GM19099 (cell line): ENCODE measurements around the gene KRT7.

ENCODE experiments used
- POLR2A ChIP-seq: IDR thresholded peaks from 3 replicates; pipeline ENCODE4 v1.6.1; 2011; ENCODE audit warnings: low read depth; ENCODE audit not compliant: insufficient read length; ENCODE audit errors: extremely low read depth

KRT7 gene

GRCh38 chr12:52216100-52216499, 16.9 kb upstream of the KRT7 start:
- TF ChIP-seq POLR2A, result no peak

- no peak for TF ChIP-seq POLR2A
These were observed 16.2 kb upstream of the KRT7 start for GRCh38 chr12:52216807-52217206.

- no peak for TF ChIP-seq POLR2A
These were observed 15.8 kb upstream of the KRT7 start for GRCh38 chr12:52217223-52217622.

- no peak for TF ChIP-seq POLR2A
These were observed 15.0 kb upstream of the KRT7 start for GRCh38 chr12:52218001-52218400.

GRCh38 chr12:52220477-52220876, 12.6 kb upstream of the KRT7 start:
- TF ChIP-seq POLR2A, result no peak

GRCh38 chr12:52221070-52221781, 11.8 kb upstream of the KRT7 start:
- no peak for TF ChIP-seq POLR2A

- no peak for TF ChIP-seq POLR2A
These were observed 11.1 kb upstream of the KRT7 start for GRCh38 chr12:52221912-52222457.

GRCh38 chr12:52222692-52223091, 10.4 kb upstream of the KRT7 start:
- no peak for TF ChIP-seq POLR2A

- TF ChIP-seq POLR2A, result no peak
These were observed 9.5 kb upstream of the KRT7 start for GRCh38 chr12:52223406-52224039.

GRCh38 chr12:52224151-52224550, 8.9 kb upstream of the KRT7 start:
- TF ChIP-seq POLR2A, result no peak

GRCh38 chr12:52225752-52226151, 7.3 kb upstream of the KRT7 start:
- TF ChIP-seq POLR2A, result no peak

GRCh38 chr12:52226446-52226845, 6.6 kb upstream of the KRT7 start:
- TF ChIP-seq POLR2A, result no peak

- no peak for TF ChIP-seq POLR2A
These were observed 5.4 kb upstream of the KRT7 start for GRCh38 chr12:52227606-52228166.

GRCh38 chr12:52228366-52228765, 4.7 kb upstream of the KRT7 start:
- TF ChIP-seq POLR2A, result no peak

GRCh38 chr12:52228931-52229330, 4.1 kb upstream of the KRT7 start:
- TF ChIP-seq POLR2A, result no peak

- no peak for TF ChIP-seq POLR2A
These were observed 3.2 kb upstream of the KRT7 start for GRCh38 chr12:52229836-52230343.

- TF ChIP-seq POLR2A, result no peak
These were observed 2.4 kb upstream of the KRT7 start for GRCh38 chr12:52230364-52231281.
